COR-L47 (cell line): ENCODE results near the gene ZNF792.
"Not testable (repeated sequence)": the region's sequence is repeated elsewhere in the genome, so short reads cannot be mapped to it uniquely, and the experiment has no call there.

Source experiments
- DNase-seq: peaks from one replicate; lab custom pipeline; 2025; lab: John Stamatoyannopoulos, UW

ZNF792 gene

DNA sequence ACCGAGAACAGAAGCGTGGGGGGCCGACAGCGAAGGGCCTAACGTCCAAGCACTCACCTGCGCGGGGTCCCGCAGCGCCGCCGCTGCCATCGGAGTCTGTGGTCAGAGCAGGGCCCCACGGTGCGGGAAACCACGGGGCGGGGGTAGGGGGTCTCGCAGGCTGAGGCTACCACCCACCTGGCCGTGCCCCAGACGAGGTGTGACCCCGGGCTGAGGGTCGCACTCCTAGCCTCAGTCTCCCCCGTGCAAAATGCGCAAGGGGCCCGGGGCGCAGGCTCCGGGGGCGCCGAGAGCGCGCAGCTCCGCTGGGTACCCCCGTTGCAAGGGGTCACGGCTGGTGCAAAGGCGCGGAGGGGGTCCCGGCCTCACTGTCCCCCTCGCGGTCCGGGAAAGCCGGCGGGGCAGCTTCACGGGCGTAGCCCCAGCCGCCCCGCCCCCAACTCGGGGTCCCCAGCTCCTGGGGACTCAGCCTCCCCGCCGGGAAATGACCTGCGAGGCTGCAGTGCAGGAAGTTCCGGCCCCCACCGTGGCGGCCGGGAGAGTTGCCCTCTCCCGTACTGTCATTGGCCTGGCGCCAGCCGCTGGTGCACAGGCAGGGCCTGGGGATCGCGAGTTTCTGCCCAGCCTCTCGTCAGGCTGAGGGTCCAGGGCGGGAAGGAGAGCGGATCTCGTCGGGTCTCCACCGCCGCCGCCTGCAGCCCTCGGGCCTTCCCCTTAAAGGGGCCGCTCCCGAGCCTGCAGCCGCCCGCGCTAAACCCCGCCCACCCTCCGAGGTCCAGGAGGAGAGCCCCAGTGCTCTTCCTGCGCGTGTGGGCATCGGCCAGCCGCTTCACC, at the start of gene ZNF792:
ZNF792 (minus strand) TSS at position 657 of the 834 bp plus-strand sequence; CDS start at position 90, 567 bp downstream.
- peak; percentile 12 for DNase-seq

DNA sequence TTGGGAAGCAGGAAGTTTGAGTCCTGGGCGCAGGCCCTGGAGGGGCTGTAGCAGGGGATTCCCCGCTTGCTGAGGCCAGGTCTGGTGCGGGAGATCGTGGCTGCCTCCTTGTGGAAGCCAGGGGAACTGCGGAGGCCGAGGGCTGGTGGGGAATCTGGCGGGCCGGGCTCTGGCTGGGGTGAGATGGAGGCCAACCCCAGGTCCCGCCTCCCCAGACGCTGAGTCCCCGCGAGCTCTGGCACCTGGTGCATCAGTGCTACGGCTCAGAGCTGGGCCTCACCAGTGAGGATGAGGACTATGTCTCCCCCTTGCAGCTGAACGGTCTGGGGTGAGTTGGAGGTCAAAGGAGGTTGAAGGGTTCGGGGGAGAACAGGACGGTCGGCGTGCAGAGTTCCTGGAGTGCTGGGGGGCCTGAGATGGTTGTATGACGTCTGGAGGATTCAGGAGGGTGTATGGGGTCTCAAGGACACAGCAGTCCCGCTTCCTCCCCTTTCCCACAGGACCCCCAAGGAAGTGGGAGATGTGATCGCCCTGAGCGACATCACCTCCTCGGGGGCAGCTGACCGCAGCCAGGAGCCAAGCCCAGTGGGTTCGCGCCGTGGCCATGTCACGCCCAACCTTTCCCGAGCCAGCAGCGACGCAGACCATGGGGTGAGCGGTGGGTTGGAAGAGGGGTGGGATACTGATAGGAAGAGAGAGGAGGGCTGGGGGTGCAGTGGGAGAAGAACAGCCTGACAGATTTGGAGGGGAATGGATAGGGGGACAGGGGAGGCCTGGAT, 49.2 kb upstream of the ZNF792 start:
- no peak for DNase-seq

DNA sequence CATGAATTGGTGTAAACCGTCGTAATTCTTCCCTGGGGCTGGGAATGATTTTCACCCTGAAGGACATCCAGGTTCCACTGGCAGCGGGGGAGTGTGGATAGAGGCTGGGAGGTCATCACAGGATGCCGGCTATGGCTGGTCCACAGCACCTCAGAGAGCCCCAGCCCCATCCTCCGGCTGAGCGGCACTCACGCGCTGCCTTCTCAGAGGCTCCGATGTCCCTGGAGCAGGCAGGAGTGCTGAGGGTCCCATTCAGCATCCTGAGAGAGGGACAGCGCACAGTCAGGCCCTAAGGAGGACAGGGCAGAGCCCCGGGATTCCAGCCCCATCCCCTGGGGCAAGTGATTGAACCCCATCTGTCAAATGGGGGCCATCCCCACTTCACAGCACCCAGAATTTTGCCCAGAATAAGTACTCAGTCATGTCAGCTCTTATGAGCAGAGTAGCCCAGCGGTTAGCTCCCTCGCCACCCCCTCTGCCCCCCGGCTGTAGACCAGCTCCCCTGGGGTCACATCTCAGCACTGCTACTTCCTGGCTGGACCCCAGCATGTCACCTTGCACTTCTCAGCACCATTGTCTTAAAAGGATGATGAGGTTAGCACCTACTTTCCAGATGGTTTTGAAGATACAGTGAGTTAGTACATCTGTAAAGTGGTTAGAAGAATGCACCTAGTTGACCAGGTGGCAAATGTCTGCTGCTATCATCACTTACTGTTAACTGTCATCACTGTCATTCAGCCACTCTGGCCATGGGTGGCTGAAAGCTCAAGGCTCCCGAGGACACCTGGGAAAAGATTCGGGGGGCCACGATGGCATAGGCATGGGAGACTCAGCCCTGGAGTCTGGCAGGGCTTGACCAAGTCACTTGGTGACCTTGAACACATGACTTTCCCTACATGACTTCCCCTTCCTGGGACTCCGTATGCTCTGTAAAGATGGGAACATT, 48.0 kb upstream of the ZNF792 start:
- no peak for DNase-seq

GRCh38 chr19:35011091-35011689, 47.2 kb upstream of the ZNF792 start:
- no peak for DNase-seq

- DNase-seq: no peak
Measured at GRCh38 chr19:35009424-35010415, 45.7 kb upstream of the ZNF792 start.

GRCh38 chr19:35008891-35009341, 44.9 kb upstream of the ZNF792 start:
- DNase-seq: no peak

DNA sequence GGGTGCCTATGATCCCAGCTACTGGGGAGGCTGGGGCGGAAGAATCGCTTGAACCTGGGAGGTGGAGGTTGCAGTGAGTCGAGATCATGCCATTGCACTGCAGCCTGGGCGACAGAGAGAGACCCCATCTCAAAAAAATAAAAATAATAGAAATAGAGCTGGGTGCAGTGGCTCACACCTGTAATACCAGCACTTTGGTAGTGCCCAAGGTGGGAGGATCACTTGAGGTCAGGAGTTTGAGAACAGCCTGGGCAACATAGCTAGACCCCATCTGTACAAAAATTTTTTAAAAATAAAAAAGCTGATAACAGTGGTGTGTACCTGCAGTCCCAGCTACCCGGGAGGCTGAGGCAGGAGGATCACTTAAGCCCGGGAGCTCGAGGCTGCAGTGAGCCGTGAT, 43.4 kb upstream of the ZNF792 start:
- DNase-seq: not testable (repeated sequence)

- DNase-seq: no peak
Measured at GRCh38 chr19:35006999-35007365, 43.0 kb upstream of the ZNF792 start.

GRCh38 chr19:35006342-35006998, 42.4 kb upstream of the ZNF792 start:
- DNase-seq: peak; percentile 5

GRCh38 chr19:35006007-35006341, 41.9 kb upstream of the ZNF792 start:
- DNase-seq: not testable (repeated sequence)

DNA sequence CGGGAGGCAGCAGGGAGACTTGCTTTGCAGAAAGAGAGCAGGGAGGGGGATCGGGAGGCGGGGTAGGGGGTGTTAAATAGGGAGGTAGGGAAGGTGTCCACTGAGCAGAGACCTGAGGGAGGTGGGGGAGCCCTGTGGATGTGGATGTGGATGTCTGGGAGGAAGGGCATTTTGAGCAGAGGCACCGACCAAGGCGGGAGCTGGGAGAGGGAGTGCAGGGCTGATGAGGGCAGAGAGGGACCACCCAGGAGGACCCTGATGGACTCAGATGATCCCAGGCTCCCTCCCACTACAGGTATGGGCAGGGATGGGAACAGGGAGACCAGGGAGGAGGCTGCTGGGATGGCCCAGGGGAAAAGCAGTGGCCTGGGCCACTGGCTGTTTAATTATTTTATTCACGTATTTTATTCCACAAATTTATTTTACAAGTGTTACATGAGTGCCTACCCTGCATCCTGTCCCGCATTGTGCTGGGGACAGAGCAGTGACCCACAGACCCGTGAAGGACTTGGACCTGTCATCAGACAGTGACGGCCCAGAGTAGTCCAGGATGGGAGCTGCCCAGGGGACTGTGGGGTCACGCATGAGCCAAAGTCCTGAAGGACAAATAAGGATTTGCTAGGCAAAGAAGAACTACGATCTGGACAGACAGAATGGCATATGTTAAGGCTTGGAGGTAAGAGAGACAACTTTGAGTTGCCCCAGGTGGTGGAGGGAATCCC, 41.4 kb upstream of the ZNF792 start:
- no peak for DNase-seq

DNA sequence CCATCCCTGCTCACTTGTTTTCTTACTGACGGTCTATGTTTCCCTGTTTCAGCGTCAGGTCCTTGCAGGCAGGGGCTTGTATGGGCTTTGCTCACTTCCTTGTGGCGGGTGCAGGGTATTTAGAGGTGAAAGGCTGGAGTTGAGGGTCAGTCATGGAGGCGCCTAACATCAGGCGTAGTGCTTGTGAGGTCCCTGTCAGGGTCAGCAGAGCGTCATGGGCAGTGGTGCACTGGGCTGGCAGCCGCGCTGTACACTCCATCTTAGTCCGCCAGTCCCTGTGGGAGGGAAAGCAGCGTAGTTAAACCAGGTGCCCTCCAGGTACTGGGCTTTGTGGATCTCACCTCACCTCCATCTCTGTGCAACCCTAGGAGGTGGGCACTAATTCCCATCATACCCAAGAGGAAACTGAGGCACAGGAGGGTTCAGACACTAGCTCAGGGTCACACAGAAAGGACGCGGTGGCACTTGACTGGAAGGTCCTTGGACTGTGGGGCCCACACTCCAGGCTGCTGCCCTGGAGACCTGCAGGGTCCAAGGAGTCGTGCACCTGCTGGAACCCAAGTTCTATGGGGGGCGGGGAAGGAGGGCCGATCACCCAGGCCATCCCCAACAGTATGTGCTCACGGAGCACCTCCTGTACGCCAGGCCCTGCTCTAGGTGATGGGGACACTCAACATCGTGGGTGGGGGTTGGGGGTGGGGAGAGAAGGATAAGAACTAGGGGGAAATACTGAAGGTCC, 40.7 kb upstream of the ZNF792 start:
- DNase-seq: no peak

DNA sequence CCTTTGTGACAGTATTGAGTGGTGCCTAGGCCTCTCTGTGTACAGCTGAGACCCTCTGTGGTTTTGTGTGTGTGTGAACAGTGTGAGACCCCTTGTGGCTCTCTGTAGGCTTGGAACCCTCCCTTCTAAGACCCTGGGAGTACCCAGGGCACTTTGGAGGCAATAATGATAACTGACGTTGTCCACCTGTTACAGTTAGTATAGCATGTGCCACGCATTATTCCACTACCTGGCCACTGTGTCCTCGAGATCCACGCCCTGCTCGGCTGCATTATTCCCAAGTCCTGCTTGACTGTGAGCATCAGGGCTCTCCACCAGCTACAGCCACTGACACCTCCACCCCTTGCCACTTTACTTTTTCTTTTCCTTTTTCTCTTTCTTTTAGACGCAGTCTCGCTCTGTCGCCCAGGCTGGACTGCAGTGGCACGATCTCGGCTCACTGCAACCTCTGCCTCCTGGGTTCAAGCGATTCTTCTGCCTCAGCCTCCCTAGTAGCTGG, 38.1 kb upstream of the ZNF792 start:
- no peak for DNase-seq

GRCh38 chr19:35000647-35001501, 36.8 kb upstream of the ZNF792 start:
- peak; percentile 10 for DNase-seq

- DNase-seq: no peak
Measured at GRCh38 chr19:35000338-35000646, 36.3 kb upstream of the ZNF792 start.

- peak; percentile 55 for DNase-seq
Measured at GRCh38 chr19:34999498-35000337, 35.7 kb upstream of the ZNF792 start, which contains the start of gene GRAMD1A. TSS of gene GRAMD1A (plus strand) at chr19:35000323. CDS start at chr19:35000479, 156 bp downstream.
